IMR-90 (cell line): ENCODE results near the gene ACTR1A. TPM values are rescaled to one million over a fixed set of nuclear protein-coding genes. Genes with fewer than 3 reads are reported as not detected.

ENCODE experiments used
- ATAC-seq: fragments of 200-7000 bp; cut with Tn5 transposase; 2 replicates; pipeline ENCODE4 v1.9.1; 2020; ENCODE audit warnings: low read depth, mild to moderate bottlenecking, moderate library complexity
- BruUV-seq: library from RNA; stranded (reverse); fragments of 400-500 nt; replicated peaks from 2 replicates; lab custom pipeline; 2021; lab: Mats Ljungman, UMichigan
- CTCF ChIA-PET: fragments of 300-600 bp; formaldehyde crosslinking; extraction: SDS; loops from one replicate; lab custom pipeline; 2021; ENCODE audit warnings: antibody characterized with exemption; lab: Yijun Ruan, JAX
- POLR2A ChIA-PET: fragments of 300-600 bp; sonication (Branson Sonifier 250); formaldehyde crosslinking; loops from one replicate; lab custom pipeline; 2022; ENCODE audit warnings: antibody characterized with exemption; ENCODE audit not compliant: unreplicated experiment; lab: Charles Lee
- DNase-seq: peaks from one replicate; pipeline ENCODE4 v3.0.0; 2013
- H2AFZ ChIP-seq: replicated peaks from 2 replicates; pipeline ENCODE3; 2013; ENCODE audit warnings: low read length, mild to moderate bottlenecking; ENCODE audit not compliant: poor library complexity
- H2AK5ac ChIP-seq: 2 replicates; pipeline ENCODE4 v1.6.1; 2013; ENCODE audit warnings: low read depth, low read length, inconsistent platforms
- H2AK9ac ChIP-seq: replicated peaks from 2 replicates; pipeline ENCODE3; 2013; ENCODE audit warnings: mild to moderate bottlenecking, low read depth, low read length, moderate library complexity; ENCODE audit not compliant: poor library complexity
- H2BK120ac ChIP-seq: 2 replicates; pipeline ENCODE4 v1.6.1; 2013; ENCODE audit warnings: low read depth, low read length, inconsistent platforms
- H2BK15ac ChIP-seq: 3 replicates; pipeline ENCODE4 v1.6.1; 2013; ENCODE audit warnings: low read depth, low read length, inconsistent platforms
- H2BK20ac ChIP-seq: 2 replicates; pipeline ENCODE4 v1.6.1; 2013; ENCODE audit warnings: low read depth, mild to moderate bottlenecking, inconsistent platforms, low read length, moderate library complexity
- H2BK5ac ChIP-seq: 2 replicates; pipeline ENCODE4 v1.6.1; 2013; ENCODE audit warnings: mild to moderate bottlenecking, low read depth, low read length, inconsistent platforms; ENCODE audit not compliant: poor library complexity, severe bottlenecking
- H3K14ac ChIP-seq: replicated peaks from 2 replicates; pipeline ENCODE4 v1.6.1; 2013; ENCODE audit warnings: low read depth, low read length, inconsistent platforms
- H3K18ac ChIP-seq: 2 replicates; pipeline ENCODE4 v1.6.1; 2013; ENCODE audit warnings: low read depth, low read length, control low read depth
- H3K23ac ChIP-seq: 2 replicates; pipeline ENCODE4 v1.6.1; 2013; ENCODE audit warnings: low read depth, low read length, inconsistent platforms
- H3K27ac ChIP-seq: 2 replicates; pipeline ENCODE4 v1.5.1; 2013; ENCODE audit warnings: mild to moderate bottlenecking, control low read depth, low read length; ENCODE audit not compliant: insufficient read depth
- H3K27me3 ChIP-seq: 2 replicates; pipeline ENCODE4 v1.6.1; 2013; ENCODE audit warnings: low read length; ENCODE audit not compliant: control insufficient read depth, insufficient read depth
- H3K36me3 ChIP-seq: 2 replicates; pipeline ENCODE4 v1.6.1; 2013; ENCODE audit warnings: low read length, mixed read lengths; ENCODE audit not compliant: control insufficient read depth, insufficient read depth
- H3K4ac ChIP-seq: 2 replicates; pipeline ENCODE4 v1.6.1; 2013; ENCODE audit warnings: low read depth, low read length, inconsistent platforms
- H3K4me1 ChIP-seq: 2 replicates; pipeline ENCODE4 v1.6.1; 2013; ENCODE audit warnings: low read length, mixed read lengths; ENCODE audit not compliant: control insufficient read depth, insufficient read depth
- H3K4me2 ChIP-seq: 2 replicates; pipeline ENCODE4 v1.6.1; 2013; ENCODE audit warnings: low read depth, mild to moderate bottlenecking, control low read depth, low read length, moderate library complexity
- H3K4me3 ChIP-seq: 2 replicates; pipeline ENCODE4 v1.5.1; 2013; ENCODE audit warnings: low read depth, mild to moderate bottlenecking, control low read depth, low read length, moderate library complexity; ENCODE audit not compliant: insufficient read depth
- H3K56ac ChIP-seq: 2 replicates; pipeline ENCODE4 v1.6.1; 2013; ENCODE audit warnings: low read length, inconsistent platforms; ENCODE audit not compliant: insufficient read depth; ENCODE audit errors: extremely low read depth
- H3K79me1 ChIP-seq, 2 experiments: 2 replicates each; pipeline ENCODE4 v1.6.1; 2013; ENCODE audit warnings: low read length in 2 of 2, inconsistent platforms in 1 of 2, low read depth in 1 of 2
- H3K9ac ChIP-seq: 2 replicates; pipeline ENCODE4 v1.6.1; 2013; ENCODE audit warnings: low read depth, low read length, control low read depth
- H3K9me1 ChIP-seq: 2 replicates; pipeline ENCODE4 v1.6.1; 2013; ENCODE audit warnings: low read length, inconsistent platforms; ENCODE audit not compliant: insufficient read depth
- H3K9me3 ChIP-seq: 2 replicates; pipeline ENCODE4 v1.6.1; 2013; ENCODE audit warnings: low read length; ENCODE audit not compliant: control insufficient read depth, insufficient read depth
- H4K20me1 ChIP-seq: 2 replicates; pipeline ENCODE4 v1.6.1; 2013; ENCODE audit warnings: low read length, inconsistent platforms; ENCODE audit not compliant: insufficient read depth
- H4K5ac ChIP-seq: 2 replicates; pipeline ENCODE4 v1.6.1; 2013; ENCODE audit warnings: mild to moderate bottlenecking, low read depth, low read length, control low read depth
- H4K8ac ChIP-seq, 2 experiments: 2 replicates each; pipeline ENCODE4 v1.6.1; 2013; ENCODE audit warnings: low read depth in 2 of 2, low read length in 2 of 2, control low read depth in 1 of 2, inconsistent platforms in 1 of 2
- H4K91ac ChIP-seq: 2 replicates; pipeline ENCODE4 v1.6.1; 2013; ENCODE audit warnings: low read depth, low read length, inconsistent platforms; ENCODE audit not compliant: insufficient read depth
- ELK1 ChIP-seq: fragments of 150-350 bp; IDR thresholded peaks from 2 replicates; pipeline ENCODE4 v1.6.1; 2016; ENCODE audit warnings: low read depth, mild to moderate bottlenecking, low read length, moderate library complexity, borderline replicate concordance
- FOS ChIP-seq: fragments of 150-350 bp; IDR thresholded peaks from 2 replicates; pipeline ENCODE4 v1.6.1; 2016; ENCODE audit warnings: low read depth, low read length
- MAFK ChIP-seq: IDR thresholded peaks from 2 replicates; pipeline ENCODE4 v1.6.1; 2012; ENCODE audit warnings: low read depth, low read length, improper control_type of control experiment
- MAZ ChIP-seq: IDR thresholded peaks from 2 replicates; pipeline ENCODE4 v1.6.1; 2012; ENCODE audit warnings: low read depth, mild to moderate bottlenecking, low read length, improper control_type of control experiment, moderate library complexity, borderline replicate concordance
- MXI1 ChIP-seq: IDR thresholded peaks from 2 replicates; pipeline ENCODE4 v1.6.1; 2012; ENCODE audit warnings: low read depth, mild to moderate bottlenecking, low read length, moderate library complexity, borderline replicate concordance
- POLR2A ChIP-seq: IDR thresholded peaks from 2 replicates; pipeline ENCODE4 v1.6.1; 2012; ENCODE audit warnings: mild to moderate bottlenecking, low read depth, low read length
- RAD21 ChIP-seq: IDR thresholded peaks from 2 replicates; pipeline ENCODE4 v1.6.1; 2012; ENCODE audit warnings: low read length, improper control_type of control experiment
- WGBS, 2 experiments: methylation state at CpG; one replicate each; pipeline versions ENCODE4 v1.1.5 to v1.1.7; 2013; ENCODE audit warnings: missing lambda C conversion rate in 2 of 2; ENCODE audit not compliant: insufficient read length in 1 of 2; ENCODE audit errors: extremely low coverage in 2 of 2; 5-methylcytosine and 5-hydroxymethylcytosine counted together
- dilution Hi-C: fragments of 300-500 bp; cut with HindIII; formaldehyde crosslinking; loops from one replicate; pipeline ENCODE4 v1.14.3; 2018; ENCODE audit warnings: low sequenced_read_pairs; ENCODE audit not compliant: unreplicated experiment
- in situ Hi-C: fragments of 300-500 bp; cut with MboI; formaldehyde crosslinking; loops from 3 replicates; pipeline ENCODE4 v1.14.3; 2019; ENCODE audit warnings: low sequenced_read_pairs, inconsistent platforms, mixed read lengths
- intact Hi-C: fragments of 100-400 bp; cut with micrococcal nuclease; formaldehyde crosslinking; loops from 2 replicates; pipeline ENCODE4 v1.10.0; 2022
- polyA plus RNA-seq, 3 experiments: library from polyadenylated mRNA; depleted of rRNA; stranded (reverse); fragments of >200 nt; gene quantifications; 2 replicates each; pipeline ENCODE4 v1.2.3, GENCODE V29; 2012; ENCODE audit warnings: low replicate concordance in 1 of 3
- total RNA-seq: library from RNA; depleted of rRNA; stranded (reverse); fragments of >200 nt; gene quantifications from 2 replicates; pipeline ENCODE4 v1.2.3, GENCODE V29; 2012

The ACTR1A gene
- total and polyA plus RNA-seq, 2 of the 4 experiments (the other 2 are of a cell fraction) = 142 to 157 TPM

- no peak overlapping the region for H2BK20ac ChIP-seq
- H4K91ac ChIP-seq = no peak overlapping the region
- H2AK5ac ChIP-seq = no peak overlapping the region
- peaks cover 14% of the 10 kb centered on the region for H3K36me3 ChIP-seq
- no peak overlapping the region for H2BK120ac ChIP-seq
- H3K9ac ChIP-seq = no peak overlapping the region
- intact Hi-C loops = loop anchor here (5.0 kb wide), 1 partner anchor 38 kb away; no protein-coding TSS in a partner anchor
- H2BK15ac ChIP-seq = no peak overlapping the region
- H3K4me2 ChIP-seq = no peak overlapping the region
- no peak overlapping the region for H3K56ac ChIP-seq
- H3K27me3 ChIP-seq = no peaks in the 10 kb centered on the region
- no peak for TF ChIP-seq MAZ
- TF ChIP-seq MXI1 = no peak
- TF ChIP-seq MAFK = no peak
- no peak for TF ChIP-seq FOS
- TF ChIP-seq RAD21 = no peak
- no peak for TF ChIP-seq POLR2A
- no peak for TF ChIP-seq ELK1
- peaks cover 18% of the 10 kb centered on the region for H3K4me1 ChIP-seq
- no peak overlapping the region for H2BK5ac ChIP-seq
- 89% methylated on average over 8 of the region's 12 CpGs; no CpG with 5 or more reads in 1 of the 2 experiments for WGBS, 2 experiments
- dilution Hi-C loops = no loop called here
- in situ Hi-C loops = loop anchor here (5.0 kb wide), 1 partner anchor 53 kb away; no protein-coding TSS in a partner anchor
- H3K14ac ChIP-seq = no peak overlapping the region
- DNase-seq (no peak), ATAC-seq (no peak)
- no peak overlapping the region for H3K4me3 ChIP-seq
- H4K20me1 ChIP-seq = peaks cover 26% of the 10 kb centered on the region
- ChIA-PET CTCF (interaction anchor here (0.6 kb wide), 1 partner anchor 23 kb away, joined by 4 read pairs; no protein-coding TSS in a partner anchor), POLR2A (no interaction called here)
- H4K5ac ChIP-seq = no peak overlapping the region
- H2AFZ ChIP-seq = no peak overlapping the region
- peaks cover 35% of the 10 kb centered on the region for H3K9me1 ChIP-seq
- H3K18ac ChIP-seq = no peak overlapping the region
- H4K8ac ChIP-seq = no peak overlapping the region
- peaks cover 17 to 67% of the 10 kb centered on the region in 2 experiments for H3K79me1 ChIP-seq
- H3K4ac ChIP-seq = no peak overlapping the region
- no peaks in the 10 kb centered on the region for H3K9me3 ChIP-seq
- H3K23ac ChIP-seq = no peak overlapping the region
- no peak overlapping the region for H3K27ac ChIP-seq
- BruUV-seq = no TSS peak
- H2AK9ac ChIP-seq = no peak overlapping the region
Observed at GRCh38 chr10:102519246-102519825, 16.8 kb upstream of the ACTR1A start.
